NCI-H2081 treated with DMSO at 0.1 percent for 48 hours (cell line): Measurements from ENCODE around the gene ARHGAP29.

ENCODE experiments used
- DNase-seq: peaks from one replicate; lab custom pipeline; 2025; lab: John Stamatoyannopoulos, UW

ARHGAP29 gene

GRCh38 chr1:94259635-94260289, 22.4 kb upstream of the ARHGAP29 start:
- no peak for DNase-seq

GRCh38 chr1:94258873-94259331, 21.5 kb upstream of the ARHGAP29 start:
- DNase-seq: no peak

GRCh38 chr1:94257444-94257843, 20.1 kb upstream of the ARHGAP29 start:
- no peak for DNase-seq

- DNase-seq: no peak
Observed at GRCh38 chr1:94255476-94255875, 18.1 kb upstream of the ARHGAP29 start.

- DNase-seq: no peak
Observed at GRCh38 chr1:94254073-94254810, 16.9 kb upstream of the ARHGAP29 start.

GRCh38 chr1:94253456-94254017, 16.2 kb upstream of the ARHGAP29 start:
- no peak for DNase-seq

- no peak for DNase-seq
Observed at GRCh38 chr1:94250341-94250740, 13.0 kb upstream of the ARHGAP29 start.

GRCh38 chr1:94248956-94249688, 11.7 kb upstream of the ARHGAP29 start:
- DNase-seq: no peak

- DNase-seq: no peak
Observed at GRCh38 chr1:94247138-94248094, 10.0 kb upstream of the ARHGAP29 start.

GRCh38 chr1:94246692-94247137, 9.3 kb upstream of the ARHGAP29 start:
- DNase-seq: no peak

- no peak for DNase-seq
Observed at GRCh38 chr1:94245747-94246438, 8.5 kb upstream of the ARHGAP29 start.

GRCh38 chr1:94244816-94245215, 7.4 kb upstream of the ARHGAP29 start:
- DNase-seq: no peak

- no peak for DNase-seq
Observed at GRCh38 chr1:94243665-94244064, 6.3 kb upstream of the ARHGAP29 start.

- DNase-seq: no peak
Observed at GRCh38 chr1:94240822-94241221, 3.4 kb upstream of the ARHGAP29 start.

- no peak for DNase-seq
Observed at GRCh38 chr1:94239796-94240195, 2.4 kb upstream of the ARHGAP29 start.

- no peak for DNase-seq
Observed at GRCh38 chr1:94239051-94239450, 1.7 kb upstream of the ARHGAP29 start.

GRCh38 chr1:94236630-94237290, 624 bp downstream of the ARHGAP29 start:
- no peak for DNase-seq

- DNase-seq: no peak
Observed at GRCh38 chr1:94236013-94236491, 1.3 kb downstream of the ARHGAP29 start.

GRCh38 chr1:94235189-94236012, 2.0 kb downstream of the ARHGAP29 start:
- DNase-seq: no peak
